Endothelial cell of umbilical vein (primary cell): ENCODE results near the gene RNF151. TPM values are rescaled to one million over a fixed set of nuclear protein-coding genes. Genes with fewer than 3 reads are reported as not detected.
A peak's percentile ranks its signal among the peaks of the same experiment; 100 is the strongest.

Experiments
- BruUV-seq: library from RNA; stranded (reverse); fragments of 400-500 nt; replicated peaks from 2 replicates; lab custom pipeline; 2021; lab: Mats Ljungman, UMichigan
- CTCF ChIA-PET: fragments of 300-600, 350-600 bp; sonication (Branson Sonifier 250); formaldehyde crosslinking; loops from one replicate; lab custom pipeline; 2021; ENCODE audit warnings: antibody characterized with exemption, inconsistent platforms; lab: Charles Lee
- POLR2A ChIA-PET: fragments of 300-600, 350-600 bp; sonication (Branson Sonifier 250); formaldehyde crosslinking; loops from one replicate; lab custom pipeline; 2021; ENCODE audit warnings: antibody characterized with exemption, inconsistent platforms; lab: Charles Lee
- DNase-seq: peaks from one replicate; pipeline ENCODE4 v3.0.0-alpha.2; 2011; ENCODE audit warnings: low read depth, low spot score
- FAIRE-seq: peaks from 2 replicates; lab custom pipeline; 2011; peaks lifted over from hg19 to GRCh38; lab: Jason Lieb, UNC
- H2AFZ ChIP-seq: 2 replicates; pipeline ENCODE4 v1.6.0; 2012; ENCODE audit warnings: low read depth, low read length, control low read depth, inconsistent platforms
- H3K27ac ChIP-seq: 2 replicates; pipeline ENCODE4 v1.5.1; 2011; ENCODE audit warnings: low read depth, mild to moderate bottlenecking, control low read depth, low read length, moderate library complexity; ENCODE audit not compliant: insufficient read depth
- H3K27me3 ChIP-seq, 2 experiments: 2 replicates each; pipeline versions ENCODE4 v1.6.0 to v1.6.1; 2011; ENCODE audit warnings: low read length in 2 of 2, mixed read lengths in 1 of 2; ENCODE audit not compliant: control insufficient read depth in 2 of 2, insufficient read depth in 2 of 2
- H3K36me3 ChIP-seq, 2 experiments: 2 replicates in 1 of 2; 3 replicates in 1 of 2; pipeline ENCODE4 v1.5.1; 2011; ENCODE audit warnings: low read length in 2 of 2, mild to moderate bottlenecking in 1 of 2, moderate library complexity in 1 of 2; ENCODE audit not compliant: control insufficient read depth in 2 of 2, insufficient read depth in 2 of 2; ENCODE audit errors: extremely low read depth in 1 of 2
- H3K4me1 ChIP-seq: 3 replicates; pipeline ENCODE4 v1.5.1; 2011; ENCODE audit warnings: mild to moderate bottlenecking, low read length; ENCODE audit not compliant: control insufficient read depth, insufficient read depth; ENCODE audit errors: extremely low read depth
- H3K4me2 ChIP-seq: 2 replicates; pipeline ENCODE4 v1.6.1; 2011; ENCODE audit warnings: low read length, control low read depth, mixed read lengths; ENCODE audit not compliant: insufficient read depth
- H3K4me3 ChIP-seq, 3 experiments: fragments of 200-600 bp in 1 of 3; sonication (generic), shearing (Covaris generic) in 1 of 3; replicated peaks in 1 of 3; 2 replicates each; pipeline ENCODE4 v1.5.1; 2011 to 2016; ENCODE audit warnings: control low read depth in 3 of 3, low read length in 3 of 3, mild to moderate bottlenecking in 2 of 3, inconsistent platforms in 1 of 3, low read depth in 1 of 3, moderate library complexity in 1 of 3; ENCODE audit not compliant: insufficient read depth in 1 of 3
- H3K79me2 ChIP-seq: 2 replicates; pipeline ENCODE4 v1.6.0; 2012; ENCODE audit warnings: low read length, inconsistent platforms; ENCODE audit not compliant: control insufficient read depth, insufficient read depth
- H3K9ac ChIP-seq: replicated peaks from 2 replicates; pipeline ENCODE3; 2011; ENCODE audit warnings: low read length, control low read depth; ENCODE audit not compliant: insufficient read depth; ENCODE audit errors: extremely low read depth
- H3K9me1 ChIP-seq: replicated peaks from 3 replicates; pipeline ENCODE4 v1.6.0; 2011; ENCODE audit warnings: mild to moderate bottlenecking, low read length; ENCODE audit not compliant: control insufficient read depth, insufficient read depth; ENCODE audit errors: extremely low read depth
- H3K9me3 ChIP-seq: replicated peaks from 2 replicates; pipeline ENCODE4 v1.5.1; 2012; ENCODE audit warnings: low read length, inconsistent platforms; ENCODE audit not compliant: control insufficient read depth, insufficient read depth
- H4K20me1 ChIP-seq: replicated peaks from 2 replicates; pipeline ENCODE3; 2011; ENCODE audit warnings: mild to moderate bottlenecking, low read length; ENCODE audit not compliant: control insufficient read depth, insufficient read depth; ENCODE audit errors: extremely low read depth
- POLR2A ChIP-seq: IDR thresholded peaks from 2 replicates; pipeline ENCODE4 v1.6.1; 2012; ENCODE audit warnings: low read depth, mild to moderate bottlenecking, control low read depth, low read length
- POLR2AphosphoS5 ChIP-seq: IDR thresholded peaks from 2 replicates; pipeline ENCODE4 v1.6.1; 2012; ENCODE audit warnings: low read depth, mild to moderate bottlenecking, control low read depth, low read length, moderate library complexity; ENCODE audit not compliant: insufficient read depth
- dilution Hi-C: fragments of 300-500 bp; cut with MboI; formaldehyde crosslinking; loops from one replicate; pipeline ENCODE4 v1.15.0; 2019; ENCODE audit warnings: low sequenced_read_pairs; ENCODE audit not compliant: extremely low pct_ligation_motif_present
- intact Hi-C: fragments of 100-400 bp; cut with micrococcal nuclease; formaldehyde crosslinking; loops from one replicate; pipeline ENCODE4 v1.10.0; 2022
- polyA plus RNA-seq, 4 experiments: library from polyadenylated mRNA; depleted of rRNA in 3 of 4; stranded (reverse) in 3 of 4; unstranded in 1 of 4; fragments of >200 nt; gene quantifications; 2 replicates each; pipeline versions ENCODE4 v1.2.1 to v1.2.3, GENCODE V29; 2011 to 2012; ENCODE audit warnings: missing spikeins in 1 of 4
- total RNA-seq: library from RNA; stranded (reverse); gene quantifications from 2 replicates; pipeline ENCODE4 v1.2.3, GENCODE V29; 2021
- TF ChIP-seq, protein P1 (sequence below): IDR thresholded peaks from 2 replicates; pipeline ENCODE4 v1.6.1; 2011; ENCODE audit not compliant: insufficient read depth, insufficient read length
- TF ChIP-seq, protein P2 (sequence below), 2 donors: IDR thresholded peaks; 1 replicate in 1 of 2; 2 replicates in 1 of 2; pipeline ENCODE4 v1.5.1; 2011; ENCODE audit warnings: low read length in 2 of 2, mild to moderate bottlenecking in 2 of 2, moderate library complexity in 2 of 2, control low read depth in 1 of 2, inconsistent platforms in 1 of 2, low read depth in 1 of 2; ENCODE audit not compliant: insufficient read depth in 1 of 2; ENCODE audit errors: extremely low read depth in 1 of 2

RNF151 gene
- total and polyA plus RNA-seq, 2 donors (not counting 3 experiments of a cell fraction or from before 2014, with no cell fraction given) = not detected

DNA sequence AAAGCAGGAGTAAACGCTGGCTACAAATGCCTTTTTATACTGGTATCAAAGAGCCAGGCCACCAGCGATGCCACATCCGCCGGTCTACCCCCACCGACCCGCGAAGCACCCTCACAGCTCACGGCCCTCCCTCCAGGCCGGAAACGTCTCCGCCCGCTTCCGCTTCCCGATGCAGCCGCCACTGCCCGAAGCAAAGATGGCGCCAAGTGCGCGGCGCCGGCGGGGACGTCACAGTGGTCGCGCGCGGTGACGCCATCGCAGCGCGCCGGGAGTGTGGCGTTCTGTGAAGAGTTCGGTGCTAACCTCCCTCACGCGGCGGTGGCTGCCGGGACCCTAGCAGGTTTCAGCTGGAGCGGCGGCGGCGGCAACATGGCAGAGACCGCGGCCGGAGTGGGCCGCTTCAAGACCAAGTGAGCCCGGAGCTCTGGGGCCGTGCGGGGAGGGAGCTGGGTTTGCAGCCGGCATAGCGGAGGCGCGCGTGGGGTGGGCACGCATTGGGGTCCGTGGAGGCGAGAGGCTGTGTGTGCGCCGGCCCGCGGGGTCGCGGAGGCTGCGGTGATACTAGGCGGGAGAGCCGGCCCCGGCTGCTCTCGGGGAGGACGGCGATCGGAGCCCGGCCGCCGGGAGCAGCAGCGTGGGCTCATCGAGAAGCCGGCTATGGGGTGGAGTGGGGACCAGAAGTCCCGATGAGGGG is 5.3 kb downstream of the RNF151 start, which contains the start of gene TBL3:
Gene TBL3 (plus strand): TSS at position 258 of the 694 bp plus-strand sequence. CDS start 112 bp downstream, at position 370.
- peaks cover 15% of the 10 kb centered on the region for H3K79me2 ChIP-seq
- DNase-seq (peak; percentile 95), FAIRE-seq (peak; percentile 88)
- H3K9ac ChIP-seq = peak within 1 kb of the TSS; percentile 76
- H3K4me1 ChIP-seq = peaks cover 4% of the 10 kb centered on the region
- peak within 1 kb of the TSS; percentile 70 for H3K4me2 ChIP-seq
- TF ChIP-seq, protein P1, sequence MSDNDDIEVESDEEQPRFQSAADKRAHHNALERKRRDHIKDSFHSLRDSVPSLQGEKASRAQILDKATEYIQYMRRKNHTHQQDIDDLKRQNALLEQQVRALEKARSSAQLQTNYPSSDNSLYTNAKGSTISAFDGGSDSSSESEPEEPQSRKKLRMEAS = peak; percentile 68
- TF ChIP-seq, protein P2, sequence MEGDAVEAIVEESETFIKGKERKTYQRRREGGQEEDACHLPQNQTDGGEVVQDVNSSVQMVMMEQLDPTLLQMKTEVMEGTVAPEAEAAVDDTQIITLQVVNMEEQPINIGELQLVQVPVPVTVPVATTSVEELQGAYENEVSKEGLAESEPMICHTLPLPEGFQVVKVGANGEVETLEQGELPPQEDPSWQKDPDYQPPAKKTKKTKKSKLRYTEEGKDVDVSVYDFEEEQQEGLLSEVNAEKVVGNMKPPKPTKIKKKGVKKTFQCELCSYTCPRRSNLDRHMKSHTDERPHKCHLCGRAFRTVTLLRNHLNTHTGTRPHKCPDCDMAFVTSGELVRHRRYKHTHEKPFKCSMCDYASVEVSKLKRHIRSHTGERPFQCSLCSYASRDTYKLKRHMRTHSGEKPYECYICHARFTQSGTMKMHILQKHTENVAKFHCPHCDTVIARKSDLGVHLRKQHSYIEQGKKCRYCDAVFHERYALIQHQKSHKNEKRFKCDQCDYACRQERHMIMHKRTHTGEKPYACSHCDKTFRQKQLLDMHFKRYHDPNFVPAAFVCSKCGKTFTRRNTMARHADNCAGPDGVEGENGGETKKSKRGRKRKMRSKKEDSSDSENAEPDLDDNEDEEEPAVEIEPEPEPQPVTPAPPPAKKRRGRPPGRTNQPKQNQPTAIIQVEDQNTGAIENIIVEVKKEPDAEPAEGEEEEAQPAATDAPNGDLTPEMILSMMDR (IDR thresholded peaks at IDR 0.05; ENCODE audit: extremely low read depth in 1 of 2, insufficient read depth in 1 of 2, low read depth in 1 of 2, low read length in 2 of 2) = no peak
- TF ChIP-seq POLR2A = peak; percentile 94
- peak; percentile 94 for TF ChIP-seq POLR2AphosphoS5
- no peaks in the 10 kb centered on the region for H3K9me3 ChIP-seq
- POLR2A ChIA-PET = interaction anchor here (1.2 kb wide), 1 partner anchor 8 kb away, joined by 3 read pairs; no protein-coding TSS in a partner anchor
- no peaks in the 10 kb centered on the region for H3K27me3 ChIP-seq
- H2AFZ ChIP-seq = peak within 1 kb of the TSS; percentile 65
- H3K4me3 ChIP-seq = peak within 1 kb of the TSS; percentile 59 to 82 (median 62)
- BruUV-seq = no TSS peak
- H3K9me1 ChIP-seq = no peaks in the 10 kb centered on the region
- CTCF ChIA-PET = interaction anchor here (1.4 kb wide), 1 partner anchor 169 kb away, joined by 5 read pairs; no protein-coding TSS in a partner anchor
- intact Hi-C loops = loop anchor here (1.0 kb wide), 1 partner anchor 12 kb away; the partner anchor contains the start of gene GFER
- dilution Hi-C loops = no loop called here
- H3K27ac ChIP-seq = peak within 1 kb of the TSS; percentile 40
- no peaks in the 10 kb centered on the region for H4K20me1 ChIP-seq
- H3K36me3 ChIP-seq = peaks cover 9 to 25% of the 10 kb centered on the region in 2 experiments
